Limb (tissue), 2 donors: ENCODE data around the gene OR10H5.
"Not testable (repeated sequence)": the region's sequence is repeated elsewhere in the genome, so short reads cannot be mapped to it uniquely, and the experiment has no call there.

ENCODE experiments used
- DNase-seq, 2 donors: peaks; one replicate each; pipeline ENCODE4 v3.0.0-alpha.2; 2016; ENCODE audit errors: extremely low spot score in 2 of 2

OR10H5 gene

GRCh38 chr19:15843894-15844222 is 56.4 kb downstream of the OR10H5 start:
- DNase-seq, result not testable (repeated sequence)

GRCh38 chr19:15846923-15847322 is 59.5 kb downstream of the OR10H5 start:
- DNase-seq, result no peak

GRCh38 chr19:15850385-15850784 is 62.9 kb downstream of the OR10H5 start:
- no peak for DNase-seq
